ENCODE measurements around the gene SPOP.

DNA sequence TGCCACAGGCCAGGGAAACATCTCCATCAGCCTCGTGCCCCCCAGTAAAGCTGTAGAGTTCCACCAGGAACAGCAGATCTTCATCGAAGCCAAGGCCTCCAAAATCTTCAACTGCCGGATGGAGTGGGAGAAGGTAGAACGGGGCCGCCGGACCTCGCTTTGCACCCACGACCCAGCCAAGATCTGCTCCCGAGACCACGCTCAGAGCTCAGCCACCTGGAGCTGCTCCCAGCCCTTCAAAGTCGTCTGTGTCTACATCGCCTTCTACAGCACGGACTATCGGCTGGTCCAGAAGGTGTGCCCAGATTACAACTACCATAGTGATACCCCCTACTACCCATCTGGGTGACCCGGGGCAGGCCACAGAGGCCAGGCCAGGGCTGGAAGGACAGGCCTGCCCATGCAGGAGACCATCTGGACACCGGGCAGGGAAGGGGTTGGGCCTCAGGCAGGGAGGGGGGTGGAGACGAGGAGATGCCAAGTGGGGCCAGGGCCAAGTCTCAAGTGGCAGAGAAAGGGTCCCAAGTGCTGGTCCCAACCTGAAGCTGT, 98.9 kb downstream of the SPOP start:
- TF ChIP-seq, protein P1, sequence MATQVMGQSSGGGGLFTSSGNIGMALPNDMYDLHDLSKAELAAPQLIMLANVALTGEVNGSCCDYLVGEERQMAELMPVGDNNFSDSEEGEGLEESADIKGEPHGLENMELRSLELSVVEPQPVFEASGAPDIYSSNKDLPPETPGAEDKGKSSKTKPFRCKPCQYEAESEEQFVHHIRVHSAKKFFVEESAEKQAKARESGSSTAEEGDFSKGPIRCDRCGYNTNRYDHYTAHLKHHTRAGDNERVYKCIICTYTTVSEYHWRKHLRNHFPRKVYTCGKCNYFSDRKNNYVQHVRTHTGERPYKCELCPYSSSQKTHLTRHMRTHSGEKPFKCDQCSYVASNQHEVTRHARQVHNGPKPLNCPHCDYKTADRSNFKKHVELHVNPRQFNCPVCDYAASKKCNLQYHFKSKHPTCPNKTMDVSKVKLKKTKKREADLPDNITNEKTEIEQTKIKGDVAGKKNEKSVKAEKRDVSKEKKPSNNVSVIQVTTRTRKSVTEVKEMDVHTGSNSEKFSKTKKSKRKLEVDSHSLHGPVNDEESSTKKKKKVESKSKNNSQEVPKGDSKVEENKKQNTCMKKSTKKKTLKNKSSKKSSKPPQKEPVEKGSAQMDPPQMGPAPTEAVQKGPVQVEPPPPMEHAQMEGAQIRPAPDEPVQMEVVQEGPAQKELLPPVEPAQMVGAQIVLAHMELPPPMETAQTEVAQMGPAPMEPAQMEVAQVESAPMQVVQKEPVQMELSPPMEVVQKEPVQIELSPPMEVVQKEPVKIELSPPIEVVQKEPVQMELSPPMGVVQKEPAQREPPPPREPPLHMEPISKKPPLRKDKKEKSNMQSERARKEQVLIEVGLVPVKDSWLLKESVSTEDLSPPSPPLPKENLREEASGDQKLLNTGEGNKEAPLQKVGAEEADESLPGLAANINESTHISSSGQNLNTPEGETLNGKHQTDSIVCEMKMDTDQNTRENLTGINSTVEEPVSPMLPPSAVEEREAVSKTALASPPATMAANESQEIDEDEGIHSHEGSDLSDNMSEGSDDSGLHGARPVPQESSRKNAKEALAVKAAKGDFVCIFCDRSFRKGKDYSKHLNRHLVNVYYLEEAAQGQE (IDR thresholded peaks at IDR 0.05; ENCODE audit: insufficient read depth in 1 of 2, low read depth in 2 of 2, low read length in 2 of 2): no peak
- TF ChIP-seq SIN3A (IDR thresholded peaks at IDR 0.05; ENCODE audit: borderline replicate concordance, insufficient read depth, low read length) (no peak), POLR2AphosphoS5 (IDR thresholded peaks at IDR 0.05; ENCODE audit: low read depth, low read length) (no peak)
